ENCODE measurements around the gene CHCHD5.

Gene CHCHD5

DNA sequence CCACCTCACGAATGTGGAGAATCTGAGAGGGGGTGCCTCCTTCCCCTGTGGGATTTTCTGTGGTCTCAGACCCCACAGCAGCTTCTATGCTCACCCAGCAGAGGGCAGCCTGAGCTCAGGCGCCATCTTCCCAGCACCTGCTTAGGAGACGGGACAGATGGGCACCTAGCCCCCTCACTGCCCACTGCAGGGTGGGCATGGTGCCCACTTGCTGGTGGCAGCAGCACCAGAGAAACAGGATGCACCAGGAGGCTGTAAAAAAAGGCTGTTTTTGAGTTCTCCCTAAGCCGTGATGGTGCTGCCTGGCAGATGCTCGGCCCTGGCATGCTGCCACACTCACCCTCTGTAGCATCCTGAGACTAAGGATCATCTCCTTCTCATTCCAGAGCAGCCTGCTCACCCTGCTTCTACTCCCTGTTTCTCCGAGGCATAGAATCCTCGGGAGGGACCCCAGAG, 42.2 kb downstream of the CHCHD5 start:
- Histone ChIP-seq H3K4me1 (ENCODE audit: control insufficient read depth in 2 of 2, insufficient read depth in 1 of 2, low read depth in 1 of 2, low read length in 2 of 2) (peaks cover 14 to 15% of the 10 kb centered on the region in 2 donors), H3K4me3 (ENCODE audit: low read length in 2 of 2) (no peak overlapping the region)
- no CpG with 5 or more reads among the region's 7 CpGs for WGBS, 2 donors (ENCODE audit: extremely low coverage in 2 of 2, insufficient read length in 2 of 2, insufficient replicate concordance in 1 of 2)

DNA sequence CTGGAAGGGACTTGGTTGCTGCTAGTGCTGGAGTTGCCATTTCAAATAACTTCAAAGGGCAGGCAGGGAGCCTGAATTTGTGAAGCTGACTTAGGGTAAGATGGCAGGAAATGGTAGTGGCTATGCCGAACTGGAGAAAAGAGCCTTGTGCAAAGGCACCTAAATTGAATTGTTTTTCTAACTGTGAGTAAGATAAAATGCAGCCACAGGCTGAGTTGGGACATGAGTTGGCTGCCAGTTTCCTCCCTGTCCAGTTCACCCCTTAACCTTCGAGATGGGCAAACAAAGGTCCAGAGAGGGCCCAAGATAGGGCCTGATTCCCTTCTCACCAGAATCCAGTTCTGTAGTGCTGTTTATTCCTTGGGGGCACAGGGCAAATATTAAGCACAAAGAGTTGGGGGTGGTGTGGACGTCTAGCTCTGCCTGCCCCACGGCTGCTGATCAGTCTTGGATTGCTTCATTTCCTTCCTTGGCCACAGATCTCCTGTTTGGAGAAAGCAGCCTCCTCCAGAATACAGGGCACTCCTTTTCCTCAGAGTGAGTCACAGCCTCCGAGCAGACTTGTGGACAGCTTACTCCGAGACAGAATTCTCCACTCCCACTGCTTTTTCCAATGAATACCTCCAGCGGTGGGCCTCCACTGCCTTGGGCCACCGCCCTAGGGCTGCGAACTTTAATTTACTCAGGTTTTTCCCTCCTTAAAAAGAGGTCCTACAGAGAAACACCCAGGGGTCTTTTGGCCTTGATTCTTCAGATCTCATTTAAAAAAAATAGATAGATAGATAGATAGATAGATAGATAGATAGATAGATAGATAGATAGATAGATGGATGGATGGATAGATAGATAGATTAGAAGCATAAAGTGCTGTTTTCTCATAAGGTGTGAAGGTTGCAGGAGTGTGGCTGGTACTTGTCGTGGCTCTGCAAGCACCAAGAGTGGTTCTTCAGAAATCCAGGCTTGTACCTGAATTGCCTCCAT, 42.9 kb downstream of the CHCHD5 start:
- Histone ChIP-seq H3K4ac (ENCODE audit: low read length) (no peak overlapping the region), H3K18ac (ENCODE audit: low read length) (no peak overlapping the region), H3K27ac (replicated peaks; ENCODE audit: low read length) (no peak overlapping the region), H3K9ac (ENCODE audit: low read depth, low read length, poor library complexity) (no peak overlapping the region), H3K14ac (ENCODE audit: low read length) (peak overlapping the region; percentile 86), H3K4me3 (ENCODE audit: low read length in 2 of 2) (no peak overlapping the region), H2BK12ac (ENCODE audit: low read length) (no peak overlapping the region), H3K36me3 (replicated peaks in 1 of 2; ENCODE audit: control insufficient read depth in 2 of 2, insufficient read depth in 2 of 2, low read length in 2 of 2) (no peaks in the 10 kb centered on the region), H2BK15ac (ENCODE audit: low read length) (no peak overlapping the region), H3K27me3 (ENCODE audit: control insufficient read depth in 3 of 3, insufficient read depth in 3 of 3, low read depth in 1 of 3, low read length in 3 of 3) (no peaks in the 10 kb centered on the region), H2BK5ac (ENCODE audit: low read length) (no peak overlapping the region), H4K91ac (ENCODE audit: low read depth, low read length, poor library complexity) (no peak overlapping the region), H3K23ac (ENCODE audit: low read depth, low read length, poor library complexity) (no peak overlapping the region), H3K4me1 (ENCODE audit: control insufficient read depth in 2 of 2, insufficient read depth in 1 of 2, low read depth in 1 of 2, low read length in 2 of 2) (peaks cover 16% of the 10 kb centered on the region in 2 donors), H2BK120ac (ENCODE audit: low read depth, low read length) (no peak overlapping the region), H3K9me3 (replicated peaks in 1 of 2; ENCODE audit: control insufficient read depth in 2 of 2, insufficient read depth in 1 of 2, low read depth in 1 of 2, low read length in 2 of 2) (no peaks in the 10 kb centered on the region), H2AFZ (ENCODE audit: low read length) (peak overlapping the region; percentile 74), H3K4me2 (ENCODE audit: insufficient read depth, low read length, poor library complexity, severe bottlenecking) (no peak overlapping the region), H4K8ac (ENCODE audit: low read depth, low read length) (no peak overlapping the region), H2AK5ac (ENCODE audit: low read depth, low read length) (peak overlapping the region; percentile 66), H3K79me1 (ENCODE audit: low read depth, low read length) (no peaks in the 10 kb centered on the region)
- no CpG with 5 or more reads among the region's 10 CpGs for WGBS, 2 donors (ENCODE audit: extremely low coverage in 2 of 2, insufficient read length in 2 of 2, insufficient replicate concordance in 1 of 2)
- no peak for DNase-seq (ENCODE audit: low spot score)

More for the DNA sequence above, 42.2 kb downstream of the CHCHD5 start:
- H3K23ac ChIP-seq (ENCODE audit: low read depth, low read length, poor library complexity) = no peak overlapping the region
- H3K9ac ChIP-seq (ENCODE audit: low read depth, low read length, poor library complexity) = no peak overlapping the region
- H3K27me3 ChIP-seq (ENCODE audit: control insufficient read depth in 3 of 3, insufficient read depth in 3 of 3, low read depth in 1 of 3, low read length in 3 of 3) = no peaks in the 10 kb centered on the region
- H4K8ac ChIP-seq (ENCODE audit: low read depth, low read length) = no peak overlapping the region
- no peaks in the 10 kb centered on the region for H3K36me3 ChIP-seq (replicated peaks in 1 of 2; ENCODE audit: control insufficient read depth in 2 of 2, insufficient read depth in 2 of 2, low read length in 2 of 2)
- H2AFZ ChIP-seq (ENCODE audit: low read length) = peak overlapping the region; percentile 0
- no peaks in the 10 kb centered on the region for H3K79me1 ChIP-seq (ENCODE audit: low read depth, low read length)
- H3K4me2 ChIP-seq (ENCODE audit: insufficient read depth, low read length, poor library complexity, severe bottlenecking) = no peak overlapping the region
- no peak overlapping the region for H4K91ac ChIP-seq (ENCODE audit: low read depth, low read length, poor library complexity)
- no peak overlapping the region for H3K27ac ChIP-seq (replicated peaks; ENCODE audit: low read length)
- no peak overlapping the region for H2BK5ac ChIP-seq (ENCODE audit: low read length)
- H3K18ac ChIP-seq (ENCODE audit: low read length) = no peak overlapping the region
- H3K9me3 ChIP-seq (replicated peaks in 1 of 2; ENCODE audit: control insufficient read depth in 2 of 2, insufficient read depth in 1 of 2, low read depth in 1 of 2, low read length in 2 of 2) = no peaks in the 10 kb centered on the region
- peak overlapping the region; percentile 66 for H2AK5ac ChIP-seq (ENCODE audit: low read depth, low read length)
- H3K14ac ChIP-seq (ENCODE audit: low read length) = no peak overlapping the region
- no peak overlapping the region for H2BK12ac ChIP-seq (ENCODE audit: low read length)
- no peak overlapping the region for H3K4ac ChIP-seq (ENCODE audit: low read length)
- no peak overlapping the region for H2BK15ac ChIP-seq (ENCODE audit: low read length)
- H2BK120ac ChIP-seq (ENCODE audit: low read depth, low read length) = no peak overlapping the region
- DNase-seq (ENCODE audit: low spot score) = no peak

DNA sequence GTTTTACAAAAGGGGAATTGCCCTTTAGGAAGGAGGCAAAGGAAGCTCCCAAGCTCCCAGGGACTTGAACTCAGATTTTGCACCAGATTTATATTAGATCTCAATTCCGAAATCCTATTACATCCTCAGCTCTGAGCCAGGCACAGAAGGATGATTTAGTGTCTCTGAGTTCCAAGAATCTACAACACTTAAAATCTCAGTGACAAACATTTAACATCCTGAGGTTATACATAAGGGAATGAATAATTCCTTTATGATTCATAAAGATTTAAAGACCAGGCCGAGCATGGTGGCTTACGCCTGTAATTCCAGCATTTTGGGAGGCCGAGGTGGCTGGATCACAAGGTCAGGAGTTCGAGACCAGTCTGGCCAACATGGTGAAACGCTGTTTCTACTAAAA, 44.8 kb downstream of the CHCHD5 start:
- H3K27me3 ChIP-seq (ENCODE audit: control insufficient read depth in 3 of 3, insufficient read depth in 3 of 3, low read depth in 1 of 3, low read length in 3 of 3) = no peaks in the 10 kb centered on the region
- H2BK15ac ChIP-seq (ENCODE audit: low read length) = no peak overlapping the region
- no peak overlapping the region for H3K14ac ChIP-seq (ENCODE audit: low read length)
- no peak overlapping the region for H2BK5ac ChIP-seq (ENCODE audit: low read length)
- H3K36me3 ChIP-seq (replicated peaks in 1 of 2; ENCODE audit: control insufficient read depth in 2 of 2, insufficient read depth in 2 of 2, low read length in 2 of 2) = no peaks in the 10 kb centered on the region
- no peak overlapping the region for H2BK12ac ChIP-seq (ENCODE audit: low read length)
- H3K4me2 ChIP-seq (ENCODE audit: insufficient read depth, low read length, poor library complexity, severe bottlenecking) = no peak overlapping the region
- no peak for DNase-seq (ENCODE audit: low spot score)
- no peak overlapping the region for H4K8ac ChIP-seq (ENCODE audit: low read depth, low read length)
- H4K91ac ChIP-seq (ENCODE audit: low read depth, low read length, poor library complexity) = no peak overlapping the region
- H2AK5ac ChIP-seq (ENCODE audit: low read depth, low read length) = no peak overlapping the region
- no peak overlapping the region for H3K23ac ChIP-seq (ENCODE audit: low read depth, low read length, poor library complexity)
- H3K4me1 ChIP-seq (ENCODE audit: control insufficient read depth in 2 of 2, insufficient read depth in 1 of 2, low read depth in 1 of 2, low read length in 2 of 2) = peaks cover 16 to 18% of the 10 kb centered on the region in 2 donors
- H3K4me3 ChIP-seq (ENCODE audit: low read length in 2 of 2) = no peak overlapping the region
- no CpG with 5 or more reads among the region's 6 CpGs for WGBS, 2 donors (ENCODE audit: extremely low coverage in 2 of 2, insufficient read length in 2 of 2, insufficient replicate concordance in 1 of 2)
- no peak overlapping the region for H3K4ac ChIP-seq (ENCODE audit: low read length)
- no peak overlapping the region for H3K9ac ChIP-seq (ENCODE audit: low read depth, low read length, poor library complexity)
- no peak overlapping the region for H2AFZ ChIP-seq (ENCODE audit: low read length)
- H3K79me1 ChIP-seq (ENCODE audit: low read depth, low read length) = no peaks in the 10 kb centered on the region
- no peak overlapping the region for H3K18ac ChIP-seq (ENCODE audit: low read length)
- no peaks in the 10 kb centered on the region for H3K9me3 ChIP-seq (replicated peaks in 1 of 2; ENCODE audit: control insufficient read depth in 2 of 2, insufficient read depth in 1 of 2, low read depth in 1 of 2, low read length in 2 of 2)
- no peak overlapping the region for H3K27ac ChIP-seq (replicated peaks; ENCODE audit: low read length)
- H2BK120ac ChIP-seq (ENCODE audit: low read depth, low read length) = no peak overlapping the region

DNA sequence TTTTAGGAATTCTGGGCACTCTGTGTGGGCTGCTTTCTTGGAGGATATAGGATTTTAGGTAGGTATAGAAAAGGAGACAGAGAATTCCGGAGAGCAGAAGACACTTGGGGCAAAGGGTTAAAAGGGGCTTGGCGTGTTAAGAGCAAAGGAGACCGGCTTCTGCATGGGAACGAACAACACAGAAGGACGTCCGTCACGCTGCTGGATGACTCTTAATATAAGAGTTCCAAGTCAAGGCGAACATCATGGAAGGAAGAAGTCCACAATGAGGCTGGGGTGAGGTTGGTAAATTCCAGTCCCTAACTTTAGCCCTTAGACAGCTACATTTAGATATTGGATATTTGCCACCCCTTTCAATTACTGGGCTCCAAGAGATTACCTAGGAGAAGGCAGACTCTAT, 45.4 kb downstream of the CHCHD5 start:
- peak overlapping the region; percentile 74 for H2AFZ ChIP-seq (ENCODE audit: low read length)
- H4K91ac ChIP-seq (ENCODE audit: low read depth, low read length, poor library complexity) = no peak overlapping the region
- no peak overlapping the region for H4K8ac ChIP-seq (ENCODE audit: low read depth, low read length)
- no peak overlapping the region for H3K18ac ChIP-seq (ENCODE audit: low read length)
- H3K9ac ChIP-seq (ENCODE audit: low read depth, low read length, poor library complexity) = no peak overlapping the region
- no CpG with 5 or more reads among the region's 8 CpGs for WGBS, 2 donors (ENCODE audit: extremely low coverage in 2 of 2, insufficient read length in 2 of 2, insufficient replicate concordance in 1 of 2)
- H3K4me3 ChIP-seq (ENCODE audit: low read length in 2 of 2) = no peak overlapping the region
- no peak overlapping the region for H2AK5ac ChIP-seq (ENCODE audit: low read depth, low read length)
- H3K14ac ChIP-seq (ENCODE audit: low read length) = no peak overlapping the region
- peaks cover 16 to 18% of the 10 kb centered on the region in 2 donors for H3K4me1 ChIP-seq (ENCODE audit: control insufficient read depth in 2 of 2, insufficient read depth in 1 of 2, low read depth in 1 of 2, low read length in 2 of 2)
- no peak overlapping the region for H3K4me2 ChIP-seq (ENCODE audit: insufficient read depth, low read length, poor library complexity, severe bottlenecking)
- peaks cover 0 to 5% (median 0%) of the 10 kb centered on the region in 3 experiments for H3K27me3 ChIP-seq (ENCODE audit: control insufficient read depth in 3 of 3, insufficient read depth in 3 of 3, low read depth in 1 of 3, low read length in 3 of 3)
- no peak overlapping the region for H3K27ac ChIP-seq (replicated peaks; ENCODE audit: low read length)
- H3K23ac ChIP-seq (ENCODE audit: low read depth, low read length, poor library complexity) = no peak overlapping the region
- no peaks in the 10 kb centered on the region for H3K36me3 ChIP-seq (replicated peaks in 1 of 2; ENCODE audit: control insufficient read depth in 2 of 2, insufficient read depth in 2 of 2, low read length in 2 of 2)
- H2BK120ac ChIP-seq (ENCODE audit: low read depth, low read length) = no peak overlapping the region
- H3K79me1 ChIP-seq (ENCODE audit: low read depth, low read length) = no peaks in the 10 kb centered on the region
- no peak overlapping the region for H2BK5ac ChIP-seq (ENCODE audit: low read length)
- no peak for DNase-seq (ENCODE audit: low spot score)
- H2BK15ac ChIP-seq (ENCODE audit: low read length) = no peak overlapping the region
- no peak overlapping the region for H2BK12ac ChIP-seq (ENCODE audit: low read length)
- H3K4ac ChIP-seq (ENCODE audit: low read length) = no peak overlapping the region
- H3K9me3 ChIP-seq (replicated peaks in 1 of 2; ENCODE audit: control insufficient read depth in 2 of 2, insufficient read depth in 1 of 2, low read depth in 1 of 2, low read length in 2 of 2) = no peaks in the 10 kb centered on the region

Measured in neuronal stem cell (in vitro differentiated cells).